Measurements from ENCODE around the gene EVC2.
A peak's percentile ranks its signal among the peaks of the same experiment; 100 is the strongest.

The EVC2 gene

GRCh38 chr4:5708449-5709206, at the start of gene EVC2:
TSS of gene EVC2 (minus strand) at chr4:5708559. CDS start at chr4:5708513, 46 bp downstream.
- DNase-seq = peak; percentile 47

- DNase-seq = no peak
These were observed 49.6 kb upstream of the EVC2 start for GRCh38 chr4:5757954-5758353.

GRCh38 chr4:5757536-5757935, 49.2 kb upstream of the EVC2 start:
- DNase-seq = no peak

- no peak for DNase-seq
These were observed 48.7 kb upstream of the EVC2 start for GRCh38 chr4:5757091-5757490.

- no peak for DNase-seq
These were observed 47.9 kb upstream of the EVC2 start for GRCh38 chr4:5756271-5756670.

- no peak for DNase-seq
These were observed 47.3 kb upstream of the EVC2 start for GRCh38 chr4:5755679-5756078.

GRCh38 chr4:5755161-5755560, 46.8 kb upstream of the EVC2 start:
- DNase-seq = no peak

GRCh38 chr4:5754529-5754881, 46.1 kb upstream of the EVC2 start:
- no peak for DNase-seq

GRCh38 chr4:5753766-5754528, 45.6 kb upstream of the EVC2 start:
- peak; percentile 5 for DNase-seq

GRCh38 chr4:5753366-5753765, 45.0 kb upstream of the EVC2 start:
- no peak for DNase-seq

- DNase-seq = no peak
These were observed 44.2 kb upstream of the EVC2 start for GRCh38 chr4:5752376-5753184.

- DNase-seq = no peak
These were observed 43.5 kb upstream of the EVC2 start for GRCh38 chr4:5751666-5752375.

- DNase-seq = no peak
These were observed 42.7 kb upstream of the EVC2 start for GRCh38 chr4:5750946-5751665.

GRCh38 chr4:5750052-5750945, 41.9 kb upstream of the EVC2 start:
- DNase-seq = no peak

- DNase-seq = no peak
These were observed 41.2 kb upstream of the EVC2 start for GRCh38 chr4:5749568-5749967.

- no peak for DNase-seq
These were observed 39.5 kb upstream of the EVC2 start for GRCh38 chr4:5747738-5748375.

GRCh38 chr4:5746829-5747737, 38.7 kb upstream of the EVC2 start:
- no peak for DNase-seq

GRCh38 chr4:5746250-5746649, 37.9 kb upstream of the EVC2 start:
- no peak for DNase-seq

GRCh38 chr4:5742968-5743367, 34.6 kb upstream of the EVC2 start:
- no peak for DNase-seq

- no peak for DNase-seq
These were observed 34.0 kb upstream of the EVC2 start for GRCh38 chr4:5742388-5742787.

Measured in activated naive CD4-positive, alpha-beta T cell treated with Interleukin-2 at 50 U/mL for 16 hours (primary cell).